Endothelial cell of umbilical vein (primary cell): ENCODE measurements around the gene LCLAT1.

ENCODE experiments used
- TF ChIP-seq, protein P1 (sequence below), 2 donors: IDR thresholded peaks; 1 replicate in 1 of 2; 2 replicates in 1 of 2; pipeline ENCODE4 v1.5.1; 2011; ENCODE audit warnings: low read length in 2 of 2, mild to moderate bottlenecking in 2 of 2, moderate library complexity in 2 of 2, control low read depth in 1 of 2, inconsistent platforms in 1 of 2, low read depth in 1 of 2; ENCODE audit not compliant: insufficient read depth in 1 of 2; ENCODE audit errors: extremely low read depth in 1 of 2
- TF ChIP-seq, protein P2 (sequence below): IDR thresholded peaks from 2 replicates; pipeline ENCODE4 v1.6.1; 2011; ENCODE audit not compliant: insufficient read depth, insufficient read length

DNA sequence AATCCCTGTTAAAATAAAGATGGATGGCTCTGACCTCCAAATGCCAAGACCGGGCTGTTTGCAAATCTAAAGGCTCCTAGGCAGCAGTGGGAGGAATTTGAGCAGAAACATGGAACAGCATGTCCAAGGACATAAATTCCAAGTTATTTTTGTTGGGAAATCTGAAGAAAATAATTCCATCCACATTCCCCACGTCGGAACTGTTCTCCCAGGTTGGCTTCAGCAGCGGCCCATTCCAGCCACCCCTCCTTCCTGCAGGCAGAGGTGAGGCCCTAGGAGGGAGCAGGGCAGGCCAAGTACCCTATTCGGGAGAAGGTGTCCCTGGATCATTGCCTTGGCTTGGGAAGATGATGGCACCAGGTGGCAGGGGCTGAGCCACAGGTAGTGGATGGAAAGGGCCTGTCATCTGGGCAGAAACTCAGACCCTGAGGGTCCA, 243.1 kb downstream of the LCLAT1 start:
- TF ChIP-seq, protein P1, sequence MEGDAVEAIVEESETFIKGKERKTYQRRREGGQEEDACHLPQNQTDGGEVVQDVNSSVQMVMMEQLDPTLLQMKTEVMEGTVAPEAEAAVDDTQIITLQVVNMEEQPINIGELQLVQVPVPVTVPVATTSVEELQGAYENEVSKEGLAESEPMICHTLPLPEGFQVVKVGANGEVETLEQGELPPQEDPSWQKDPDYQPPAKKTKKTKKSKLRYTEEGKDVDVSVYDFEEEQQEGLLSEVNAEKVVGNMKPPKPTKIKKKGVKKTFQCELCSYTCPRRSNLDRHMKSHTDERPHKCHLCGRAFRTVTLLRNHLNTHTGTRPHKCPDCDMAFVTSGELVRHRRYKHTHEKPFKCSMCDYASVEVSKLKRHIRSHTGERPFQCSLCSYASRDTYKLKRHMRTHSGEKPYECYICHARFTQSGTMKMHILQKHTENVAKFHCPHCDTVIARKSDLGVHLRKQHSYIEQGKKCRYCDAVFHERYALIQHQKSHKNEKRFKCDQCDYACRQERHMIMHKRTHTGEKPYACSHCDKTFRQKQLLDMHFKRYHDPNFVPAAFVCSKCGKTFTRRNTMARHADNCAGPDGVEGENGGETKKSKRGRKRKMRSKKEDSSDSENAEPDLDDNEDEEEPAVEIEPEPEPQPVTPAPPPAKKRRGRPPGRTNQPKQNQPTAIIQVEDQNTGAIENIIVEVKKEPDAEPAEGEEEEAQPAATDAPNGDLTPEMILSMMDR (IDR thresholded peaks at IDR 0.05; ENCODE audit: extremely low read depth in 1 of 2, insufficient read depth in 1 of 2, low read depth in 1 of 2, low read length in 2 of 2), result no peak
- TF ChIP-seq, protein P2, sequence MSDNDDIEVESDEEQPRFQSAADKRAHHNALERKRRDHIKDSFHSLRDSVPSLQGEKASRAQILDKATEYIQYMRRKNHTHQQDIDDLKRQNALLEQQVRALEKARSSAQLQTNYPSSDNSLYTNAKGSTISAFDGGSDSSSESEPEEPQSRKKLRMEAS, result no peak
